ENCODE results near the gene C17orf67.
"Not testable (repeated sequence)": the region's sequence is repeated elsewhere in the genome, so short reads cannot be mapped to it uniquely, and the experiment has no call there.

Gene C17orf67

GRCh38 chr17:56770427-56770826 is 63.3 kb downstream of the C17orf67 start:
- no peak for DNase-seq

- no peak for DNase-seq
These were observed 68.3 kb downstream of the C17orf67 start for GRCh38 chr17:56765449-56765848.

DNA sequence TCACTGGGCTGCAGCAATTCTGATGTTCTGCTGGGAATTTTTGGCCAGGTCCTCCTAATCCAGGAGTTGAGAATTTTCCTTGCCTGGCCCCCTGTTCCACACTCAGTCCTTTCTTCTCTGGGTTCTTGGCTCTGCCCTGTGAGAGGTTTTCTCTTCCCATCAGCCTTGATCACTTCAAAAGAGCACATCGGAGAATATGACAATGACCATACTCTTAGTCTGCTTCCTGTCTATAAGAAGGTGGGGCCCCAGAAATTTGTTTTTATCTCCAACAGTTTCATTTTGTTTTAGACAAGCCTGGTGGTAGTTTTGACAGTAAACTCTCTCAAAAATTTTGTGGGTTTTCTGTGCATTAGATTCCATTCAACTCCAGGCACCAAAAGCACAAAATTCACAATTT is 70.7 kb downstream of the C17orf67 start:
- no peak for DNase-seq

DNA sequence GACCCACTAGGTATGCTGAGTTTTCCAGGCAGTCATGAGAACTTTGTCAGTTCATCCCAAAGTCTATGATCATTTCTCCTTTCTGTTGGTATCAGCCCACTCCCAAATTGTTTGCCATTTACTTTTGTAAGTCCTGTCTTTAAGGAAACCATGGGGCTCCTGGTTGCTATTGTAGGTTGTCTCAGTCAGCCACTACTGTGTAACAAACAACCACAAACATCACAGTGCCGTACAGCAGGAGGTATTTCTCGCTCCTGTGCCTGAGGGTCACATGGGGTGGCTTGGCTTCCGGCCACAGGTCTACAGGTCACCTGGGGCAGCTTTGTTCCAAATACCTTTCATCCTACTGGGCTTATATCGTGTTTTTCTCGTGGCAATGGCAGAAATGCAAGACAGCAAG is 71.6 kb downstream of the C17orf67 start:
- DNase-seq: no peak

DNA sequence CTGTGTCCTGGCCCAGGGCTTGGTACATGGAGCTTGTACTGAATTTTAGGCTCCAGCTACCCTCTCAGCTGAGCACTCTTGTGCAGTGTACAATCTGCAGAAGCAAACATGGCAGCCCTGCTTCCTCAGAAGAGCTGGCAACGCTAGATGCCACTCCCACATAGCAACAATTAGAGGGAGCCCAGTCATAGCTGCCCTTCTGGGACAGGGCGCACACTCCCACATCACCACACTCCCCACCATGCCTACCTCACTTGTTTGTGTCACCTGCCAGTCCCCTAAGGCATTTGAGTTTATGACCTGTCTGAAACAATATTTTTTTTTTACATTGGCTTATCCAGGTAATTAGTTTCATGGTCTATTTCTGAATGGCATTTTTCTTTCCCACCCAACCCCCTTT is 72.3 kb downstream of the C17orf67 start:
- no peak for DNase-seq

DNA sequence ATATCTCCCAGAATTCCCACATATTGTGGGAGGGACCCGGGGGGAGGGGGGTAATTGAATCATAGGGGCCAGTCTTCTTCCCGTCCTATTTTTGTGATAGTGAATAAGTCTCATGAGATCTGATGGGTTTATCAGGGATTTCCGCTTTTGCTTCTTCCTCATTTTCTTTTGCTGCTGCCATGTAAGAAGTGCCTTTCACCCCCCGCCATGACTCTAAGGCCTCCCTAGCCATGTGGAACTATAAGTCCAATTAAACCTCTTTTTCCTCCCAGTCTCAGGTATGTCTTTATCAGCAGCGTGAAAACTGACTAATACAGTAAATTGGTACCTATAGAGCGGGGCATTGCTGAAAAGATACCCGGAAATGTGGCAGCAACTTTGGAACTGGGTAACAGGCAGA is 76.1 kb downstream of the C17orf67 start:
- not testable (repeated sequence) for DNase-seq

- DNase-seq: no peak
These were observed 77.2 kb downstream of the C17orf67 start for GRCh38 chr17:56756536-56756935.

GRCh38 chr17:56755310-56755709 is 78.4 kb downstream of the C17orf67 start:
- no peak for DNase-seq

- no peak for DNase-seq
These were observed 79.1 kb downstream of the C17orf67 start for GRCh38 chr17:56754523-56755208.

GRCh38 chr17:56752263-56752836 is 81.4 kb downstream of the C17orf67 start:
- DNase-seq: no peak

- no peak for DNase-seq
These were observed 82.5 kb downstream of the C17orf67 start for GRCh38 chr17:56751145-56751738.

GRCh38 chr17:56744721-56745120 is 89.0 kb downstream of the C17orf67 start:
- DNase-seq: no peak

DNA sequence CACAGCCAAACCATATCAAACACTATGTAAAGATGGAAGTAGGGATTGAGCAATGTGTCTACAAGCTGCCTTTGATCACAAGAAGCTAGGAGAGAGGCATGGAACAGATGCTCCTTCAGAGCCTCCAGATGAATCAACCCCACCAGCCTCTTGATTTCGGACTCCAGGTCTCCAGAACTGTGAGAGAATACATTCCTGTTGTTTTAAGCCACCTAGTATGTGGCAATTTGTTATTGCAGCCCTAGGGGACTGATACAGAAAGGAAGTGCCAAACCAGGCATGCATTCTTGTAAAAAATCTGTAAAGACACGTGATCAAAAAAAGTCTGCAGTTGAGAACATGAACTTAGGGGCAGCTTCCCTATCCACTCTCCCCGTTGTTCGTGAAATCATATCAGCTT is 91.1 kb downstream of the C17orf67 start:
- DNase-seq: no peak

Data from GF-D8 (cell line).